HL-60 (cell line): ENCODE results near the gene SIGLEC11.
"Not testable (repeated sequence)": the region's sequence is repeated elsewhere in the genome, so short reads cannot be mapped to it uniquely, and the experiment has no call there.

ENCODE experiments used
- DNase-seq, 2 experiments: peaks; one replicate each; pipeline ENCODE4 v3.0.0-alpha.2; 2010 to 2020; ENCODE audit warnings: low read depth in 1 of 2, low spot score in 1 of 2
- H3K27ac ChIP-seq: fragments of 250-450 bp; sonication (Bioruptor Pico); replicated peaks from 2 replicates; pipeline ENCODE4 v1.5.1; 2020; ENCODE audit warnings: mild to moderate bottlenecking, moderate library complexity
- H3K27me3 ChIP-seq: fragments of 250-450 bp; sonication (Bioruptor Pico); 2 replicates; pipeline ENCODE4 v1.5.1; 2021; ENCODE audit warnings: mild to moderate bottlenecking, moderate library complexity; ENCODE audit not compliant: insufficient read depth, poor library complexity, severe bottlenecking
- H3K4me3 ChIP-seq: replicated peaks from 2 replicates; pipeline ENCODE4 v1.5.1; 2011; ENCODE audit warnings: mild to moderate bottlenecking, control low read depth, low read length; ENCODE audit not compliant: insufficient read depth
- CTCF ChIP-seq: IDR thresholded peaks from one replicate; pipeline ENCODE4 v1.5.1; 2011; ENCODE audit warnings: low read length, control low read depth, inconsistent platforms; ENCODE audit not compliant: insufficient read depth
- GABPA ChIP-seq: IDR thresholded peaks from 2 replicates; pipeline ENCODE4 v1.6.1; 2012; ENCODE audit warnings: low read depth
- POLR2AphosphoS5 ChIP-seq: IDR thresholded peaks from 2 replicates; pipeline ENCODE4 v1.6.1; 2012; ENCODE audit warnings: low read depth
- SPI1 ChIP-seq: IDR thresholded peaks from 2 replicates; pipeline ENCODE4 v1.6.1; 2012; ENCODE audit warnings: low read depth, mild to moderate bottlenecking, borderline replicate concordance
- TF ChIP-seq, protein P1 (sequence below): IDR thresholded peaks from 2 replicates; pipeline ENCODE4 v1.6.1; 2012; ENCODE audit warnings: low read depth; ENCODE audit not compliant: insufficient replicate concordance

SIGLEC11 gene

DNA sequence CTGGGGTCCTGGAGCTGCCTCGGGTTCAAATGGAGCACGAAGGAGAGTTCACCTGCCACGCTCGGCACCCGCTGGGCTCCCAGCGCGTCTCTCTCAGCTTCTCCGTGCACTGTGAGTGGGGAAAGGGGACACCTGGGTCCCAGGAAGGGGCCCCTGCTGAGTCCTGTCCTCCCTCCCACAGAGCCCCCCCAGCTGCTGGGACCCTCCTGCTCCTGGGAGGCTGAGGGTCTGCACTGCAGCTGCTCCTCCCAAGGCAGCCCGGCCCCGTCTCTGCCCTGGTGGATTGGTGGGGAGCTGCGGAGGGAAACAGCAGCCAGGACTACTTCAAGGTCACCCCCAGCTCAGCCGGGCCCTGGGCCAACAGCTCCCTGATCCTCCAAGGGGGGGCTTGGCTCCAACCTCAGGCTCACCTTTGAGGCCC, 11.0 kb upstream of the SIGLEC11 start:
- Histone ChIP-seq H3K4me3 (no peak overlapping the region), H3K27ac (no peak overlapping the region), H3K27me3 (no peaks in the 10 kb centered on the region)
- no peak for TF ChIP-seq SPI1
- TF ChIP-seq GABPA: no peak
- no peak for TF ChIP-seq CTCF
- TF ChIP-seq, protein P1, sequence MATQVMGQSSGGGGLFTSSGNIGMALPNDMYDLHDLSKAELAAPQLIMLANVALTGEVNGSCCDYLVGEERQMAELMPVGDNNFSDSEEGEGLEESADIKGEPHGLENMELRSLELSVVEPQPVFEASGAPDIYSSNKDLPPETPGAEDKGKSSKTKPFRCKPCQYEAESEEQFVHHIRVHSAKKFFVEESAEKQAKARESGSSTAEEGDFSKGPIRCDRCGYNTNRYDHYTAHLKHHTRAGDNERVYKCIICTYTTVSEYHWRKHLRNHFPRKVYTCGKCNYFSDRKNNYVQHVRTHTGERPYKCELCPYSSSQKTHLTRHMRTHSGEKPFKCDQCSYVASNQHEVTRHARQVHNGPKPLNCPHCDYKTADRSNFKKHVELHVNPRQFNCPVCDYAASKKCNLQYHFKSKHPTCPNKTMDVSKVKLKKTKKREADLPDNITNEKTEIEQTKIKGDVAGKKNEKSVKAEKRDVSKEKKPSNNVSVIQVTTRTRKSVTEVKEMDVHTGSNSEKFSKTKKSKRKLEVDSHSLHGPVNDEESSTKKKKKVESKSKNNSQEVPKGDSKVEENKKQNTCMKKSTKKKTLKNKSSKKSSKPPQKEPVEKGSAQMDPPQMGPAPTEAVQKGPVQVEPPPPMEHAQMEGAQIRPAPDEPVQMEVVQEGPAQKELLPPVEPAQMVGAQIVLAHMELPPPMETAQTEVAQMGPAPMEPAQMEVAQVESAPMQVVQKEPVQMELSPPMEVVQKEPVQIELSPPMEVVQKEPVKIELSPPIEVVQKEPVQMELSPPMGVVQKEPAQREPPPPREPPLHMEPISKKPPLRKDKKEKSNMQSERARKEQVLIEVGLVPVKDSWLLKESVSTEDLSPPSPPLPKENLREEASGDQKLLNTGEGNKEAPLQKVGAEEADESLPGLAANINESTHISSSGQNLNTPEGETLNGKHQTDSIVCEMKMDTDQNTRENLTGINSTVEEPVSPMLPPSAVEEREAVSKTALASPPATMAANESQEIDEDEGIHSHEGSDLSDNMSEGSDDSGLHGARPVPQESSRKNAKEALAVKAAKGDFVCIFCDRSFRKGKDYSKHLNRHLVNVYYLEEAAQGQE: no peak
- no peak for TF ChIP-seq POLR2AphosphoS5
- no peak for DNase-seq

DNA sequence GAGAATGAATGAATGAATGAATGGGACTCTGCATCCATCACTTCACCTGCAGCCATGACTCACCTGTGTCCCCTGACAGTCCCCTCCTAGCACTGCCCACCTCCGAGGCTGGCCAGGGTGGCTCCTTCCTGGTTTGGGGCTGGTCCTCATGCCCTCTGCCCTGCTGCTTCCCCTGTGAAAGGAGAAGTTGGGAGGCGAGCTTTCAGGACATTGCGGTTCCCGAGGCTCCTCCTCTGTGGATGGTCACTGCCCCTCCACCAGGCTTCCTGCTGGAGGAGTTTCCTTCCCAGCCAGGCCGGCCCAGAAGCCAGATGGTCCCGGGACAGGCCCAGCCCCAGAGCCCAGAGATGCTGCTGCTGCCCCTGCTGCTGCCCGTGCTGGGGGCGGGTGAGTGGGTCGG, 8.4 kb upstream of the SIGLEC11 start:
- H3K27me3 ChIP-seq, H3K4me3 ChIP-seq, H3K27ac ChIP-seq: not testable (repeated sequence)
- DNase-seq: peak in 1 of 2 experiments; percentile 59

- peak; percentile 46; the same call in 1 of the 2 replicates for TF ChIP-seq SPI1
- TF ChIP-seq, protein P1: no peak
- peak; percentile 66 to 91 for DNase-seq
- H3K27ac ChIP-seq: no peak overlapping the region
Measured at GRCh38 chr19:49968279-49968922, 7.4 kb upstream of the SIGLEC11 start.

GRCh38 chr19:49959892-49960291, 1.1 kb downstream of the SIGLEC11 start:
- H3K27me3 ChIP-seq: not testable (repeated sequence)

More at GRCh38 chr19:49968279-49968922, 7.4 kb upstream of the SIGLEC11 start:
- Histone ChIP-seq H3K27me3 (no peaks in the 10 kb centered on the region), H3K4me3 (no peak overlapping the region)

GRCh38 chr19:49958596-49958995, 2.4 kb downstream of the SIGLEC11 start:
- H3K27me3 ChIP-seq, H3K27ac ChIP-seq, DNase-seq, H3K4me3 ChIP-seq: not testable (repeated sequence)

More at GRCh38 chr19:49959892-49960291, 1.1 kb downstream of the SIGLEC11 start:
- H3K4me3 ChIP-seq, DNase-seq, H3K27ac ChIP-seq: not testable (repeated sequence)

DNA sequence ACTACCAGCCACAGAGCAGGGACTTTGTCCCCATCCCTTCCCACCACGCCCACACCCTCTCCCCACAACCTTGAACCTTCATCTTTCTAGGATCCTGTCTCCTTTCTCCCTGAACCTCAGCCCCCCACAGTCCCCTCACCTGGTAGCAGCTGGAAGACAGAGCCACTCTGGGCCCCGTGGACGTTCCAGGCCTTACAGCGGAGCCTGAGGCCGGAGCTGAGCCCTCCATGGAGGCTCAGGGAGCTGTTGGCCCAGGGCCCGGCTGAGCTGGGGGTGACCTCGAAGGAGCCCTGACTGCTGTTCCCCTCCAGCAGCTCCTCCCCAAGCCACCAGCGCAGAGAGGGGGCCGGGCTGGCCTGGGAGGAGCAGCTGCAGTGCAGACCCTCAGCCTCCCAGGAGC, 2.8 kb downstream of the SIGLEC11 start:
- not testable (repeated sequence) for H3K27me3 ChIP-seq, H3K4me3 ChIP-seq, H3K27ac ChIP-seq

More for the DNA sequence above, 2.8 kb downstream of the SIGLEC11 start:
- DNase-seq: not testable (repeated sequence)
